Astrocyte (in vitro differentiated cells and primary cell): ENCODE data around the gene ACTRT2.

ENCODE experiments used
- EZH2 ChIP-seq: IDR thresholded peaks from 2 replicates; pipeline ENCODE4 v1.6.1; 2012; ENCODE audit warnings: mild to moderate bottlenecking, low read length, inconsistent platforms; ENCODE audit not compliant: insufficient read depth
- TF ChIP-seq, protein P1 (sequence below): IDR thresholded peaks from 2 replicates; pipeline ENCODE4 v1.5.1; 2011; ENCODE audit warnings: low read depth, mild to moderate bottlenecking, inconsistent platforms, low read length, moderate library complexity; ENCODE audit not compliant: insufficient read depth

DNA sequence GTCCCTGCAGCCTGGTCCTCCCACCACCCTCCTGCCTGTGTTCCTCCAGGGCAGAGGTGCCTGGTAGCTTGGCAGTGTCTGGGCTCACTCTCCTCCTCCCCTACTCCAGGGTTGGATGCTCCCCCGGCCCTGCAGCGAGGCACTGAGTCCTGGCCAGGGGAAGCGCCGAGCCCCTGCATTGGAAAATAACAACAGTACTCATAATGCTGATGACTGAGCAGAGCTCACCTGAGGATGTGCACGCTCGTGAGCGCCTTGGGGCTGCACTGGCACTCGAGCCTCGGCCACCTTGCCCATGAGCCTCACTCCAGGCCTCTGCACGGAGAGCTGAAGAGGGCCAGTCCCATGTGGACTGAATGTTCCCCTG is 6.0 kb upstream of the ACTRT2 start:
- TF ChIP-seq, protein P1, sequence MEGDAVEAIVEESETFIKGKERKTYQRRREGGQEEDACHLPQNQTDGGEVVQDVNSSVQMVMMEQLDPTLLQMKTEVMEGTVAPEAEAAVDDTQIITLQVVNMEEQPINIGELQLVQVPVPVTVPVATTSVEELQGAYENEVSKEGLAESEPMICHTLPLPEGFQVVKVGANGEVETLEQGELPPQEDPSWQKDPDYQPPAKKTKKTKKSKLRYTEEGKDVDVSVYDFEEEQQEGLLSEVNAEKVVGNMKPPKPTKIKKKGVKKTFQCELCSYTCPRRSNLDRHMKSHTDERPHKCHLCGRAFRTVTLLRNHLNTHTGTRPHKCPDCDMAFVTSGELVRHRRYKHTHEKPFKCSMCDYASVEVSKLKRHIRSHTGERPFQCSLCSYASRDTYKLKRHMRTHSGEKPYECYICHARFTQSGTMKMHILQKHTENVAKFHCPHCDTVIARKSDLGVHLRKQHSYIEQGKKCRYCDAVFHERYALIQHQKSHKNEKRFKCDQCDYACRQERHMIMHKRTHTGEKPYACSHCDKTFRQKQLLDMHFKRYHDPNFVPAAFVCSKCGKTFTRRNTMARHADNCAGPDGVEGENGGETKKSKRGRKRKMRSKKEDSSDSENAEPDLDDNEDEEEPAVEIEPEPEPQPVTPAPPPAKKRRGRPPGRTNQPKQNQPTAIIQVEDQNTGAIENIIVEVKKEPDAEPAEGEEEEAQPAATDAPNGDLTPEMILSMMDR: no peak
- TF ChIP-seq EZH2: no peak
